HPDE6-E6E7 (cell line): ENCODE measurements around the gene PRRG4.
"Not testable (repeated sequence)": the region's sequence is repeated elsewhere in the genome, so short reads cannot be mapped to it uniquely, and the experiment has no call there.

Source experiments
- DNase-seq: peaks from one replicate; pipeline ENCODE4 v3.0.0; 2011; ENCODE audit warnings: missing footprints; ENCODE audit errors: extremely low spot score

The PRRG4 gene

DNA sequence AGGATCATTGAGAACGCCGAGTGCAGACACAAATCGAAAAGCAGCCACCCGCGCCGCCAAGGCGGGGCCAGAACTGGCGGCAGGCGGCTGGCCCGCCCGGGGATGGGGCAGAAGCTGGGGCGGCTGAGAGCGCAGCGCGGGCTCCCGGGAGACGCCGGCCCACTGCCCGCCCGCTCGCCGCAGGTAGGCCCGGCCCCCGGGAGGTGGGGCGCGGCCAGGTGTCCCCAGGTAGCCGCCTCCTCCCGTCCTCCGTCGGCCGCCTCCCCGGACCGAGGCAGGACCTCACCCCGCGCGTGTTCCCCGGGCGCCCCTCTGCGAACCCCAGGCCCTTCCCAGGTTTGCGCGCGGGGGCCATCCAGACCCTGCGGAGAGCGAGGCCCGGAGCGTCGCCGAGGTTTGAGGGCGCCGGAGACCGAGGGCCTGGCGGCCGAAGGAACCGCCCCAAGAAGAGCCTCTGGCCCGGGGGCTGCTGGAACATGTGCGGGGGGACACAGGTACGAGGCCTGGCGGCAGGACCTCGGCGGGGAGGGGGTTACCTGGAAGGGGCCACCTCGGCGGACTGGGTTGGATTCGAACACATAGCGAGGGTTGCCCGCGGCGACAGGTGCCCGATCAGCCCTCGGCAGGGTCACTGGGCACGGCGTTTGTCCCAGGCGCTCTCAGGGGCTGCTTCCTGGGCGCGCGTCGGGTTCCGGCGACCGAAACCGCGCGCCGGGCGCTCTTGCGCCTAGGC, at the start of gene PRRG4:
TSS of gene PRRG4 (plus strand) at position 248 of the 733 bp plus-strand sequence. CDS start 603 bp downstream, outside the sequence.
- DNase-seq: peak; percentile 75

DNA sequence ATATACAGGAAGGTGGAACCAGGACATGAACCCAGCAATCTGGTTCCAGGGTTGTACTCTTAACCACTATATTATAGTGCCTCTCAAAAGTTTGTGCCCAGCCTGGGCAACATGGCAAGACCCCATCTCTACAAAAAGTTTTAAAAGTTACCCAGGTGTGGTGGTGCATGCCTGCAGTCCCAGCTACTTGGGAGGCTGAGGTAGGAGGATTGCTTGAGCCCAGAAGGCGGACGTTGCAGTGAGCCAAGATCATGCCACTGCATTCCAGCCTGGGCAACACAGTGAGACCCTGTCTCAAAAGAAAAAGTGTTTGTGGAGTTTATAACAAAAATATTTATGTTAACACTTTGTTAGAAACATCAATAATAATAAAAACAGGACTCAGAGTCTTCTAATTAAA, 48.9 kb upstream of the PRRG4 start:
- not testable (repeated sequence) for DNase-seq

DNA sequence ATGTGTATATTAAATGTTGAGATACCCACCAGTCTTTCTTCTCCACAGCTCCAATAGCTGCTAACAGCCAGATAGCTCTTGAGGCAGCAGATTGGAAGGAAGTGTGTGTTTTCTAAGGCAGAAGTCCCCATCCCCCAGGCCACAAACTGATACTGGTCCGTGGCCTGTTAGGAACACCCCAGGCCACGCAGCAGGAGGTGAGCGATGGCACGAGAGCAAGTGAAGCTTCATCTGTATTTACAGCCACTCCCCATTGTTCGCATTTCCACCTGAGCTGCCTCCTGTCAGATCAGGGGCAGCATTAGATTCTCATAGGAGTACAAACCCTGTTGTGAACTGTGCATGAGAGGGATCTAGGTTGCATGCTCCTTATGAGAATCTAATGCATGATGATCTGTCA, 48.0 kb upstream of the PRRG4 start:
- DNase-seq: no peak

DNA sequence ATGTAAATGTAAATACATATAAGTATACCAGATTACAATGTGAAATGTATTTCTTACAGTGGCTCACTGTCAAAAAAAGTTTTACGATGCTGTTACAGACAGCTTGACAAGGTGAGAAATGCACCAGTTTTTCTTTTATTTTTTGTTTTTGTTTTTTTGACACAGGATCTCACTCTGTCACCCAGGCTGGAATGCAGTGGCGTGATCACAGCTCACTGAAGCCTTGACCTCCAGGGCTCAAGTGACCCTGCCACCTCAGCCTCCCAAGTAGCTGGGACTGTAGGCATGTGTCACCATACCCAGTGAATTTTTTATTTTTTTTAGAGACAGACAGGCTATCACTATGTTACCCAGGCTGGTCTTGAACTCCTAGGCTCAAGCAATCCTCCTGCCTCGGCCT, 44.5 kb upstream of the PRRG4 start:
- DNase-seq: no peak

DNA sequence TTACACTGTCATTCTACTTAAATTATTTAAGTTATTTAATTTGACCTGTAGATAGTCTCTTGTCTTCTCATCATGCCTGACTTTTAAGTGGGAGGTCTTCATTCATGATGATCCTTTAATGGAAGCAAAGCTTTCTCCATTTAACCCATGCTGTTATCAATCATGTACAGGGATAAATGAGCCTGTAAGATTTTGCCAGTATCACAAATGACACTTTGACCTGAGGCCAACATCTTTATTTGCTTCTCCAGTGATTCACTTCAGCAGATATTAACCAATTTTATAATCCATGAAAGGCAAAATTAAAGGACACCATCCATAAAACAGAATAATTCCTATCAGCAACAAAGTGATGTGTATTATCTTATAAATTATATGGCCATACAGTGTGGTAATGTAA, 42.9 kb upstream of the PRRG4 start:
- no peak for DNase-seq

DNA sequence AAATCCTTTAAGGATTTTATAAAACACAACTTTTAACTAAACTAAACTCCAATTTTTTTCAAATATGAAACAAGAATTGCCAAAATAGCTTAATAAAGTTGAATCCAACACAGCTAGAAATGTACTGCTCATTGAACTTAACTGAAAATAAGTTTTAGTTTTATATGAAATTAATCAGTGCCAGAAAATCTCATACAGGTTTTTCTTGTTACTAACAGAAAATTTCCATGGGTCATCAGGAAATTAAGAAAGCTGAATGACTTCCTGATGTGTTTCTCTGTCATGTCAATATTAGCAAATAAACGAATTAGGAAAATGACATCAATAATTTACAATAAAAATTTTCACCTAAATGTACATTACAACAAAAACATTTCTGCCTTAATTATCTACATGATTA, 38.8 kb upstream of the PRRG4 start:
- DNase-seq: no peak

DNA sequence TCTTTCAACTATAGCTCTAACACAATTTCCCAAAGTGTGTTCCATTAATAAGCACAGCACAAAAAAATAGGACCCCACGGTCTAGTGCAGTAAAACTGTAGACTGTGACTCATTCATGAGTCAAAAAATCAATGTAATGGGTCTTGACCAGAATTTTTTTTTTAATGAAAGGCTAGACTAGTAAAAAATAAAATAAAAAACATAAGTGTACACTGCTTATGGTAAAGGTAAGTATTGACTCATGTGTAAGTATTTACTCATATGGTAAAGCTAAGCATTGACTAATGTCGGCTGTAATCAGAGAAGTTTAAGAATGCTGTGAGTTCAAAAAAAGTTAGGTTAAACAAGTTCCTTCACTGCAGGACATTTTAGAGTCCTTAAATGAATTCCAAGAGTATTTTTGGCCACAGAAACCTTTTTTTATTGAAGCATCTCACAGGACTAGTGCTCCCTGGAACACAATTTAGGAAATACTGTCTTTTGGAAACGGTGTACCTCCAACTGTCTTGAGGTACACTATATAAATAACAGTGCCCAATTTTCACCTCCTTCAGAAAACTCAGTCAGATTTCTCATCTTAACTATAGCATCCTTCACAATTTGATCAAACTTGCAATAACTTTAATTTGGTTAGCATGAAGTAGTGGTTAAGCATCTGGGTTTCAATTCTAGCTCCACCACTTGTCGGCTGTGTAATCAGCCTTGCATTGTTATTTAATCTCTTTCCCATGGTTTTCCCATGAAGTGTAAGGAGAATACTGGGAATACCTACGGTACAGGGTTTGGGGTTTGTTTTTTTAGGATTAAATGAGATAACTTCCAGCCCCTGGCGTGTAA, 37.4 kb upstream of the PRRG4 start:
- no peak for DNase-seq

DNA sequence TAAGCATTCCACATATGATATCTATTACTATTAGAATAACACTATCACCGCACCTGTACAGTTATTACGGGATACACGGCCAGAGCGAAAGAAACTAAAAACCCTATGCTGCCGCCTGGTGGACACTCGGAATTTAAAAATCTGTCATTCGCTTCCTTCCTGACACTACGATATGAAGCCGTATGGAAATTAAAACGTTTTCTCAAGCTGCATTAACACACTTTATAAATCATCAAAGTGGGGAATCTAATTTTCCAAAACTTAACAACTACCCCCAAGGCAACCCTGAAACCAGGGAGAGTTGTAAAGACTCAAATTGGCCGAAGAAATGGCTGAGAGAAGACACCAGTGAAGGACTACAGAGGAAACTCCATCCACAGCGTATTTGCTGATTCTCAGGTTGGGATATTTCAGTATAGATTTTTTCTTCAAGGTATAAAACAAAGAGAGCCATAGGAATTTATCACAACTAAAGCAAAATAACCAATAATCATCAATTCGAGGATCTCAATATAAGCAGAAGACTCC, 36.7 kb upstream of the PRRG4 start:
- DNase-seq: peak; percentile 20

DNA sequence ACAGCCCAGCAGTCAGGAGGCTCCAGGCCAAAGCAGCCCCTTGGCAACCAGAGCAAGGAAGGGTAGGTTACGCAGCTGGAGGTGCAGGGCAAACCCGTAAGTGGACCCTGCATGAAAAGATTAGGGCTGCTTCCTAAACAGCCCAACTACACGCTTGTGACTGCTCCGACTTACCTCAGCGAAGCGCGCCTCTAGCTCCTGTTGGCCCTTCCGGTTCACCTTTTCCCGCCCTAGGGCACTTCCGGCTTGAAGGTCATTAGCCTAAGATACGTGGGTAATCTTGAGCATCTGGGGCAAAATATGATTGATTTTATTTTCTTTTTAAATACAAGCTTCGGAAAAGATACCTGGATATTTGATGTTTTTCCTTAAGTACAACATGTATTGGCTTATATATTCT, 35.3 kb upstream of the PRRG4 start, which contains the start of gene CCDC73:
TSS of gene CCDC73 (minus strand) at position 224 of the 400 bp plus-strand sequence. CDS start 34,419 bp downstream, outside the sequence.
- DNase-seq: no peak

DNA sequence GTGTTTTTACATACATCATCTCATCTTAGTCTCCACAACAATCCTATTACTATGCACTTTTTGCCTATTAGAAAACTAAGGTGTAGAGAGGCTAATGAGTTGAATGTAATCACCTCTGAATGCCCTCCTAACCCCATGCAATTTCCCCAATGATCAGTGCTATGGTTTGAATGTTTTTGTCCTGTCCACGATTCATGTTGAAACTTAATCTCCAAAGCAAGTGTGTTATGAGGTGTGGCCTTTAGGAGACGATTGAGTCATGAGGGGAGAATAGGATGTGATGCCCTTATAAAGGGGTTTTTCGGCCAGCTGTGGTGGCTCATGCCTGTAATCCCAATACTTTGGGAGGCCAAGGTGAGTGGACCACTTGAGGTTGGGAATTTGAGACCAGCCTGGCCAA, 33.3 kb upstream of the PRRG4 start:
- DNase-seq: no peak

DNA sequence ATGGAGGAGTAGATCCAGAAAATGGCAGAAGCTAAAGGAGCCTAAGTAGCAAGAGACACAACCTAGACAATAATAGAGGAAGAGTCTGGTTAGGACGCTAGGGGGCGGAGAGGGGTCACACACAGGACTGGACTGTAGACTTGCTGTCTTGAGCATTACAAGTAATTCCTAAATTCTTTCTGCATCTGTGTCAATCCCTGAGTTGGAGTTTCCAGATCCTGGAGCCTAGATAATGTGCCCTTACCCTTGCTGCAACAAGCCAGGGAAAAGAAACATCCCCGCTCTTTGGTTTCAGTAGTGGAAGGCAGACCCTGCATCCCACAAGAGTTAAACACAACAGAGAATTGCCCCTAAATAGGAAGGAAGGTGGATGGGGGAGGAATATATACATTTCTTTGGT, 20.4 kb upstream of the PRRG4 start:
- DNase-seq: peak; percentile 63

DNA sequence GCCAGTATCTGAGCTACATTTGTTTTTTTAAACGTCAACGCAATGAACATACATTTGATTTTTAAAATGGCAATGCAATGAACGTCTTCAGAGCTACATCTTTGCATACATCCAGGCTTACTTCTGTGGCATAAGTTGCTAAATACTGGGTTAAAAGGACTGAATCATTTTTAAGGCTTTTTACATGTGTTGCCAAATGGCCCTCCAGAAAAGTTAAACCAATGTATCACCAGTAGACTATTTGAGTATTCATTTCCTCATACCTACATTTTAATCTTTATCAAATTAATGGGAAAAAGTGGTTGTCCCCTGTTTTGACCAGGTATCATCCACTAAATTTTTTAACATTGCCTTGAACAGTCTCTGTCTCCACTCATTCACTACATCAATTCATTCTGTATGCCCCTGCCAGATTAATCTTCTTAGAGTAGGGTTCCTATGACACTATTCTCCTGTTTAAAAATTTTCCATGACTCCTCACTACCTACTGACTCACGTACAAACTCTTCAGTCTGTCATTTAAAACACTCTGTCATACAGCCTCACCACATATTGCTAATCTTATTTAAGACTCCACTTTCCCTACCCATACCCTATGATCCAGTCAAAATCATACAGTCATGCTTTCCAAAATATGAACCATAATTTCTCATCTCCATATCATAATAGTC, 12.4 kb upstream of the PRRG4 start:
- DNase-seq: no peak

DNA sequence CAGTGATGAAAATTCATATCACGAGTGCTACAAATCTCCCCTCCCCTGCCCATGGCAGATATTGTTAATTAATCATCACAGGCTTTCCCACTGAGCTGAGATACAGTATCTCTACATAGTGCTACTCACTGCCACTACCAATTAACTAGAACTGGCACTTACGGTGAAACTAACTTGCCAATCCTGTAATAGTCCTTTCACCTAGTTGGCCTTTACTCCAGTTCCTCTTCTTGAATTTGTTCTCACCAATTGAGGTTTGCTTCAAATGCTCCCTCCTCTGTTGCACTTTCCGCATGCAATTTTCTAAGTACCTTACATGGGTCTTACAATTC, 11.9 kb upstream of the PRRG4 start:
- no peak for DNase-seq

DNA sequence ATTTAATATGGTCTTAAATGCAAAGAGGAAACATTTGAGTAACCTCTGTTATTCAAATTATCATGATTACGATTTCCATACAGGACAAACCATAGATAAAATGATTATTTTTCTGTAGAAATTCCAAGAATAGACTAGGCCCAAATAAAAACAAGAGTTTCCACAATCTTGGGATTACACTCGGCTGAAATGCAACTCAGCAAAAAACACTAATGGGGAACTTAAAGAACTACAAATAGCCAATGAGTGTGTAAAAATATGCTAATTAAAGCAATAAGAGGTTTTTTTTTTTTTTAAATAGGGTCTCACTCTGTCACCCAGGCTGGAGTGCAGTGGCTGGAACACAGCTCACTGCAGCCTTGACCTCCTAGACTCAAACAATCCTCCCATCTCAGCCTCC, 10.5 kb upstream of the PRRG4 start:
- no peak for DNase-seq

DNA sequence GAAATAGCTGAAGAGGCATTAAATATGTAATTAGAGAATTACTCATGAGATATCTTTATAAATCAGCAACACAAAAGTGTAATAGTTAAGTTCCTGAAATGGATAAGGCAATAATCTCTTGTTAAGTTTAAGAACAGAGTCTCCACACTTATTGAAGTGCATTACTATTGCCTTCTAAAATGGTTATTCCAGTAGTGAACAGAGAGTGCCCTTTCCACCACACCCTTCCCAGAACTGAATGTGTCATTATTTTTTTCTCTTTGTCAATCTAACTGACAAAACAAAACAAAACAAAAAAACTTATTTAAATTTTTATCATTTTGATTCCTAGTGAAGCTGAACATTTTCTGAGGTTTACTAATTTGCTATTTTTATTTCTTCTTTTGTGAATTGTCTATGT, 9.2 kb upstream of the PRRG4 start:
- DNase-seq: no peak

DNA sequence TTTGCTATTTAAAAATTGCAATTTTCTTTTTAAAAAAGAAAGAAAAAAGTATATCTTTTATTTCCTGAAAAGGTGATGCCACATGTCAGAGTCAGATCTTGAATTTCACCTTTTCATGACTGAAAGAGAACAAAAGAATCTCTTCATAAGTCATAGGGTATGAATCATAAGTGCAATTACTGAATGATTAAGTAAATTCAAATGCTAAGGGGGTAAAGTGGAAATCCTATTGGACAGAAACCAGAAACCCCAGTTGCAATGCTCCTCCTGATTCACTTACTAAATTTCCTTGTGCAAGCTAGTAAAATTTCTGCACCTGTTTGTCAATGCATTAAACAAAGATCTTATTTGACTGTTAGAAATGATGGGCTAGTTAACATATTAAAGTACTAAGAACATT, 8.2 kb upstream of the PRRG4 start:
- DNase-seq: peak; percentile 39

DNA sequence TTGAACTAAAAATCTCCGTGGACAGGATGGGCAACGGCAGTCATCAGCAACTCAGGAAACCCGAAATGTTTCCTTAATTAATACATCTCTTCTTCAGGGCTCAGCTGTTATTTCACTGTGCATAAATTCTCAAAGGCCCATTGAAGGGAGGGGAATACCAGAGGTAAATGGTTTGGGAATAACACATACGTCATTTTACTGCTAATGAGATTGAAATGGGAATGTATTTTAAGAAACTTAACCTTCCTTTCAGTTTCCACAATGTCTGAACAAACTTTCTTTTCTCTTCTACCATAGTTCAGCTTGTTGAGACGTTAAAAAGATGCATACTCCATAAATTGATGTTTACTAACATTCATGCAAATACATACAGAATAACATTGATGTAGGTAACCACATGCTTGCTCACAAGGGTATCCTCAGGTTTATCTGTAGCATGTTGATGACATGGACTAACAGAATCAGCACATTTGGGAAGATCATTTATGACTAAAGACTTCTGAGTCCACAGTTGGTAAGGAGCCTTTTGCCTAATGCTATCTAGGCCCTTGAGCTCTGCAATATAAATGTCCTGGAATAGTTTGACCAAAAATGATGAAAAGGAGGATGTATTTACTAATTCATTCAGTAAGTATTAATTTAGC, 7.7 kb upstream of the PRRG4 start:
- no peak for DNase-seq

DNA sequence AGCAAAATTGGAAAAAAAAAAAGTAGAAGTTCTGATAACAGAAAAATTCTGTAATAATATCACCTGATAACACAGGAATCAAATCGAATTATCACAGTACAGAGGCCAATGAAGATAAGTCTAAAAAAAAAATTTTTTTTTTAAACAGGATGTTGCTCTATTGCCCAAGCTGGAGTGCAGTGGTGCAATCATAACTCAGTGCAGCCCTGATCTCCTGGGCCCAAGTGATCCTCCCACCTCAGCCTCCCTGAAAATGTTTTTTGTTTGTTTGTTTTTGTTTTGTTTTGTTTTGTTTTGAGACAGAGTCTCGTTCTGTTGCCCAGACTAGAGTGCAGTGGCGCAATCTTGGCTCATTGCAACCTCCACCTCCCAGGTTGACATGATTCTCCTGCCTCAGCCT, 6.1 kb upstream of the PRRG4 start:
- not testable (repeated sequence) for DNase-seq

DNA sequence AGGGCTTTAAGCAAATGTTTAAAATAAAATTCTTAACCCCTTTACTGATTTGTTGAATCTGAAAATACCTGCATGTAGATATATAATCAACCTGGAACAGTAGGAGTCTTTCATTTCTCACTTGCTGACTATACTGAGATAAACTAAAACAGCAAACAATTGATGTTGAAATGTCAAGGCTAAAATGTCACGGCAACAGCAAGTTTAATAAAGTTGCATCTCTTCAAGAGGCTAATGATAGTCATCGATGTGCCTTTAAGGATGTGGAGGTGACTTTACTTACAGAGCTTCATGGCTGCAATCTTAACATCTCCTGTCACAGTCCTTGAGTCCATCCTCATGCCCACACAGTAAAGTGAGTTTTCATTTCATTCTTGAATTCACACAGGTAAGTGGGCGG, 3.6 kb upstream of the PRRG4 start:
- no peak for DNase-seq

DNA sequence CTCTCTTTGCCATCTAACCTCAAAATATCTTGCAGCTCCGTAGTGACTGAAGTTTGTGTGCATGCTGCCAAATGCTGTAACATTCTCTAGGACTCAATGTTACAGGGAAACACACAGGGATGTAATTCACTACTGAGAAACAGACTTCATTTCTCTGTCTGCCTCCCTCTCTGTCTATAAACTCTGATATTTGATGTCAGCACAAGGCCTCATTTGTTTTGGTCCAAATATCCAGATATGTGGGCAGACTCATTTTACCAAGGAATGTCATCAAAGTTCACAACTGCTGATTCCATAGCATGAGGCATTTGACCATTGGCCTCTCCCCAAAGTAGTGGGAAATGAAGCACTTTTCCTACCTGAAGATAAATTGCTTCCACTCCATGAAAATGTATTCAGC, 2.5 kb upstream of the PRRG4 start:
- DNase-seq: no peak

DNA sequence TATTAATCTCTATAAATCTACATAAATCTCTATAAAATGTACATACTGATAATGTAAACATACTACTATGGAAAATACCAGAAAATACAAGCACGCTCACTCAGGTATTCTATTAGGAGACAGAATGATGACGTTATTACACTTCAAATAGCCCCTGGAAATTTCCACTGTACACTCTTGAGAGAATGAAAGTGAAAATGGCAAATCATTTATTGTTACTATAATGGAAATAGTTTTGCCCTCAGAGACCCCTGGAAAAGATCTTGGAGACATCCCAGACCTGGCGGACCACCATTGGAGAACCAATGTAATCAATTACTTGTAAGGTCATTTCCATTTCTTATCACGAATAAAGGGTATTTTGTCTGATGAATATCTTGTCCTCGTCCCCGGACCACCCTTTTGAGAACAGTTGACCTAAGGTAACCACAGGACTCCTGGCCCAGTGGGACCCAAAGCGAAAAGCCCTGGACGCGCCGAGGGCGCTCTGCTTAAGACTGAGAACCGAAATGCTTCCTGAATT, 509 bp upstream of the PRRG4 start:
- DNase-seq: no peak

DNA sequence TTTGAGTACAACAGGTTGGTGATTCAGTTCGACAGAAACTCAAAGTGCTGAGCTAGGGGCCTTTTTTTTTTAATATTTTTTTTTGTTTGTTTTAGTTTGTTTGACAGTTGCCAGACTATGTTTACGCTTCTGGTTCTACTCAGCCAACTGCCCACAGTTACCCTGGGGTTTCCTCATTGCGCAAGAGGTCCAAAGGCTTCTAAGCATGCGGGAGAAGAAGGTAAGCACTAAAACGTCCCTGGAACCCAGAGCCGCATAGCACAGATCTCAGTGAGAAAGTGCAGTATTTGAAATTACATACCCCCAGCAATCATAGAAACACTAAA, 649 bp downstream of the PRRG4 start:
- peak; percentile 46 for DNase-seq
